Heart left ventricle (tissue), 16 donors: Measurements from ENCODE around the gene ZNF217. TPM values are rescaled to one million over a fixed set of nuclear protein-coding genes. Genes with fewer than 3 reads are reported as not detected.

Experiments
- ATAC-seq, 4 donors: fragments of 200-7000 bp; cut with Tn5 transposase; one replicate each; pipeline ENCODE4 v1.9.1; 2020 to 2022; ENCODE audit warnings: moderate library complexity in 4 of 4, mild to moderate bottlenecking in 3 of 4, moderate number of reproducible peaks in 1 of 4
- DNase-seq, 5 donors: peaks; one replicate each; pipeline ENCODE4 v3.0.0-alpha.2; 2020
- H3K27ac ChIP-seq, 12 donors: fragments of 200-600 bp; sonication (generic) in 4 of 12; one replicate each; pipeline versions ENCODE4 v1.5.0 to v1.8.0; 2016 to 2022; ENCODE audit warnings: mild to moderate bottlenecking in 2 of 12
- H3K27me3 ChIP-seq, 9 donors: fragments of 200-600 bp; sonication (generic) in 2 of 9; one replicate each; pipeline versions ENCODE4 v1.5.1 to v1.8.0; 2016 to 2022; ENCODE audit warnings: mild to moderate bottlenecking in 3 of 9
- H3K36me3 ChIP-seq, 9 donors: fragments of 200-600 bp; sonication (generic) in 2 of 9; one replicate each; pipeline versions ENCODE4 v1.5.0 to v1.8.0; 2018 to 2022; ENCODE audit warnings: mild to moderate bottlenecking in 2 of 9
- H3K4me1 ChIP-seq, 12 donors: fragments of 200-600 bp; sonication (generic) in 4 of 12; one replicate each; pipeline versions ENCODE4 v1.5.0 to v1.8.0; 2016 to 2022; ENCODE audit warnings: mild to moderate bottlenecking in 3 of 12
- H3K4me3 ChIP-seq, 12 donors: fragments of 200-600 bp; sonication (generic) in 4 of 12; one replicate each; pipeline versions ENCODE4 v1.5.0 to v1.8.0; 2017 to 2022; ENCODE audit warnings: mild to moderate bottlenecking in 9 of 12, moderate library complexity in 4 of 12
- H3K9me3 ChIP-seq, 12 donors: fragments of 200-600 bp; sonication (generic) in 4 of 12; one replicate each; pipeline versions ENCODE4 v1.5.0 to v1.8.0; 2016 to 2022; ENCODE audit warnings: mild to moderate bottlenecking in 1 of 12
- CTCF ChIP-seq, 12 donors: fragments of 200-600 bp; sonication (generic) in 4 of 12; IDR thresholded peaks; one replicate each; pipeline versions ENCODE4 v1.5.0 to v1.8.0; 2018 to 2022; ENCODE audit warnings: antibody characterized with exemption in 12 of 12, mild to moderate bottlenecking in 5 of 12
- POLR2A ChIP-seq, 2 donors: fragments of 450-650 bp; IDR thresholded peaks; one replicate each; pipeline ENCODE4 v1.6.1; 2017; ENCODE audit warnings: antibody characterized with exemption in 2 of 2, mild to moderate bottlenecking in 2 of 2, moderate library complexity in 2 of 2
- whole genome bisulfite sequencing, 4 donors: extraction: QIAGEN DNeasy Blood & Tissue Kit in 2 of 4; methylation state at CpG; one replicate each; pipeline versions ENCODE4 v1.1.5 to v1.1.7; 2013 to 2018; 5-methylcytosine and 5-hydroxymethylcytosine counted together
- intact Hi-C, 10 donors: fragments of 100-400 bp; cut with DNase I; formaldehyde crosslinking; loops; one replicate each; pipeline versions ENCODE4 v1.11.1 to v1.14.2; 2022
- polyA plus RNA-seq, 2 donors: library from polyadenylated mRNA; stranded (reverse); fragments of 200-250 nt; gene quantifications; one replicate each; pipeline ENCODE4 v1.2.3, GENCODE V29; 2013
- total RNA-seq, 9 donors: library from RNA; depleted of rRNA in 2 of 9; stranded (reverse); fragments of >200 nt in 2 of 9; fragmentation: NEBNext Ultra II Directional in 3 of 9; extraction: Animal tissue kit (Norgen Biotek cat#: 25700) in 3 of 9; gene quantifications; one replicate each; pipeline versions ENCODE4 v1.1.0 to v1.2.4, GENCODE V29; 2016 to 2023
- donor health status: ischemic (EF 13 %, LVEDD 7.1; RV severe dilation, severe dysfunction).
- donor health status: healthy with polysubstance abuse.
- donor health status: DM: no; HTN: yes; CAD: no.
- donor health status: DM: no; HTN: no; CAD: no.
- donor health status: ischemic (EF 25% LVEDD 6.9; RV normal size, moderate dysfunction).
- donor health status: ischemic (EF 25% LVEDD 5.7; RV mildly dilated, moderate dysfunction).
- donor health status: healthy.
- donor health status: DM: yes; HTN: yes; CAD: no.
- donor health status: ischemic (EF 35%, LVEDD 5.7; RV mildly dilated, moderate dysfunction).
- donor health status: nonischemic (EF 11% LVEDD 7.7; RV severe dilation, severe dysfunction).
- donor health status: DM: yes; HTN: yes; CAD: no.
- donor health status: PGD.
- donor health status: ischemic (EF 29% LVEDD 5.4; RV normal size, mild dysfunction).
- donor health status: nonischemic (EF 23%, LVEDD 6.1; RV moderate dilation, normal function).

The ZNF217 gene
- total and polyA plus RNA-seq, 11 donors: 3.7 to 24.1 (median 8.0) TPM

GRCh38 chr20:53559816-53560215, 33.8 kb downstream of the ZNF217 start:
- no peaks in the 10 kb centered on the region for H3K9me3 ChIP-seq
- ATAC-seq (no peak), DNase-seq (no peak)
- no peaks in the 10 kb centered on the region for H3K27me3 ChIP-seq
- peaks cover 0 to 9% (median 5%) of the 10 kb centered on the region in 9 donors for H3K36me3 ChIP-seq
- no peak overlapping the region for H3K4me3 ChIP-seq
- no peak for TF ChIP-seq CTCF (IDR thresholded peaks at IDR 0.05)
- TF ChIP-seq POLR2A (IDR thresholded peaks at IDR 0.05): no peak
- H3K27ac ChIP-seq: no peak overlapping the region
- intact Hi-C loops: no loop called here
- H3K4me1 ChIP-seq: no peaks in the 10 kb centered on the region
- WGBS, 4 donors: 81 to 96% (median 85%) methylated on average over 7 of the region's 7 CpGs

DNA sequence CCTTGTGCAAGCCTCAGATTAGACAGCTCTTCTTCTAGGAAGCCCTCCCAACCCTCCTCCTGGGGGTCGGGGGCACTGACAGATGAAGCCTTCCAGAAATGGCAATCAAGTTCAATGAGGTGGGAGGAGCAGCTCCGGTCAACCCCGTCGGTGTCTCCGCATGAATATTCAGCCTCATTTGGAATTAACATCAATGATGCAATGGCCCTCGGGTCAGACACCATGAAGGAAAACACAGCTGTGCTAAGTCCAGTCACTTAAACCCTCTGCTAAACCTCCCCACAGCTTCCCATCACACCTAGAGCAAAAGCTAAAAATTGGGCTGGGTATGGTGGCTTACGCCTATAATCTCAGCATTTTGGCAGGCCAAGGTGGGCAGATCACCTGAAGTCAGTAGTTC, 36.5 kb downstream of the ZNF217 start:
- ATAC-seq (no peak), DNase-seq (no peak)
- Histone ChIP-seq H3K4me1 (no peaks in the 10 kb centered on the region), H3K27me3 (no peaks in the 10 kb centered on the region), H3K9me3 (no peaks in the 10 kb centered on the region), H3K36me3 (peaks cover 0 to 4% (median 0%) of the 10 kb centered on the region in 9 donors), H3K27ac (no peak overlapping the region), H3K4me3 (no peak overlapping the region)
- intact Hi-C loops: no loop called here
- TF ChIP-seq CTCF (IDR thresholded peaks at IDR 0.05) (no peak), POLR2A (IDR thresholded peaks at IDR 0.05) (no peak)
- WGBS, 4 donors: 68 to 76% (median 72%) methylated on average over 7 of the region's 7 CpGs

DNA sequence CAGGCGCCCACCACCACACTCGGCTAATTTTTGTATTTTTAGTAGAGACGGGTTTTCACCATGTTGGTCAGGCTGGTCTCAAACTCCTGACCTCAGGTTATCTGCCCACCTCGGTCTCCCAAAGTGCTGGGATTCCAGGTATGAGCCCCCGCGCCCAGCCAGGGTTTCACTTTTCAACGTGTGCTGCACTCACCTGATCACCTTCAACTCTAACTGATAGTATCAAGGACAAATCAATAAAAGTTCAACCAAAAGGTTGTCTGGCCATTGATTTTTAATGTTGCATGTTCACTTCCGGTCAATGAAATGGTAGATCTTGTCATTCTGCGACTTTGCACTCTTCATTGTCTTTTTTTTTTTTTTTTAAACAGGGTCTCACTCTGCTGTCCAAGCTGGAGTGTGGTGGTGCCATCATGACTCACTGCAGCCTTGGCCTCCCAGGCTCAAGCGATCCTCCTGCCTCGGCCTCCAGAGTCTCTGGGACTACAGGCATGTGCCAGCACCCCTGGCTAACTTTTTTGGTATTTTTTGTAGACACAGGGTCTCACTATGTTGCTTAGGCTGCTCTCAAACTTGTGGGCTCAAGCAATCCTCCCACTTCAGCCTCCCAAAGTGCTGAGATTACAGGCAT, 37.3 kb downstream of the ZNF217 start:
- Histone ChIP-seq H3K36me3 (peaks cover 0 to 4% (median 0%) of the 10 kb centered on the region in 9 donors), H3K4me3 (no peak overlapping the region), H3K27ac (no peak overlapping the region), H3K9me3 (no peaks in the 10 kb centered on the region), H3K4me1 (no peaks in the 10 kb centered on the region), H3K27me3 (no peaks in the 10 kb centered on the region)
- no peak for ATAC-seq
- intact Hi-C loops: no loop called here
- DNase-seq: no peak
- TF ChIP-seq CTCF (IDR thresholded peaks at IDR 0.05): no peak
- TF ChIP-seq POLR2A (IDR thresholded peaks at IDR 0.05): no peak
- 87 to 95% (median 93%) methylated on average over 11 of the region's 11 CpGs for WGBS, 4 donors

GRCh38 chr20:53555816-53556215, 37.8 kb downstream of the ZNF217 start:
- Histone ChIP-seq H3K36me3 (peaks cover 0 to 4% (median 0%) of the 10 kb centered on the region in 9 donors), H3K4me1 (no peaks in the 10 kb centered on the region), H3K27ac (no peak overlapping the region), H3K27me3 (no peaks in the 10 kb centered on the region), H3K4me3 (no peak overlapping the region), H3K9me3 (no peaks in the 10 kb centered on the region)
- ATAC-seq (no peak), DNase-seq (no peak)
- WGBS, 4 donors: 92 to 93% (median 93%) methylated on average over 2 of the region's 2 CpGs
- intact Hi-C loops: no loop called here
- no peak for TF ChIP-seq CTCF (IDR thresholded peaks at IDR 0.05)
- TF ChIP-seq POLR2A (IDR thresholded peaks at IDR 0.05): no peak
